Activated B cell treated with CpG ODN at 0.5 μM for 24 hours (primary cell): ENCODE results near the gene PCSK2. TPM values are rescaled to one million over a fixed set of nuclear protein-coding genes. Genes with fewer than 3 reads are reported as not detected.

Experiments
- ATAC-seq: fragments of 200-7000 bp; cut with Tn5 transposase; one replicate; pipeline ENCODE4 v1.10.0; 2021; ENCODE audit warnings: low read depth, mild to moderate bottlenecking, moderate library complexity
- CTCF ChIA-PET: fragments of 350-600 bp; sonication (Branson Sonifier 250); formaldehyde crosslinking; loops from one replicate; lab custom pipeline; 2021; ENCODE audit warnings: antibody characterized with exemption; lab: Charles Lee
- POLR2A ChIA-PET: fragments of 350-600 bp; sonication (Branson Sonifier 250); formaldehyde crosslinking; loops from one replicate; lab custom pipeline; 2021; ENCODE audit warnings: antibody characterized with exemption; lab: Charles Lee
- DNase-seq: peaks from one replicate; pipeline ENCODE4 v3.0.0; 2022
- H3K27ac Mint-ChIP-seq: one replicate; pipeline ENCODE4 v1.8.0; 2020; ENCODE audit warnings: mixed read lengths
- H3K27me3 Mint-ChIP-seq: one replicate; pipeline ENCODE4 v1.8.0; 2021; ENCODE audit warnings: mixed read lengths
- H3K36me3 Mint-ChIP-seq: one replicate; pipeline ENCODE4 v1.8.0; 2021; ENCODE audit warnings: low read depth, mixed read lengths
- H3K4me1 Mint-ChIP-seq: one replicate; pipeline ENCODE4 v1.8.0; 2021; ENCODE audit warnings: mixed read lengths
- H3K4me3 Mint-ChIP-seq: one replicate; pipeline ENCODE4 v1.8.0; 2020; ENCODE audit warnings: mild to moderate bottlenecking, mixed read lengths
- H3K9me3 Mint-ChIP-seq: one replicate; pipeline ENCODE4 v1.8.0; 2020; ENCODE audit warnings: mixed read lengths
- intact Hi-C: fragments of 100-400 bp; cut with micrococcal nuclease; formaldehyde crosslinking; loops from one replicate; pipeline ENCODE4 v1.15.1; 2024
- total RNA-seq: library from RNA; stranded (reverse); gene quantifications from 2 replicates; pipeline ENCODE4 v1.2.3, GENCODE V29; 2022
- TF ChIP-seq, protein P1 (sequence below): fragments of 200-600 bp; IDR thresholded peaks from one replicate; pipeline ENCODE4 v1.8.0; 2022; ENCODE audit warnings: antibody characterized with exemption, mild to moderate bottlenecking

Gene PCSK2
- total RNA-seq, 1 donor from 2014 or later = not detected

DNA sequence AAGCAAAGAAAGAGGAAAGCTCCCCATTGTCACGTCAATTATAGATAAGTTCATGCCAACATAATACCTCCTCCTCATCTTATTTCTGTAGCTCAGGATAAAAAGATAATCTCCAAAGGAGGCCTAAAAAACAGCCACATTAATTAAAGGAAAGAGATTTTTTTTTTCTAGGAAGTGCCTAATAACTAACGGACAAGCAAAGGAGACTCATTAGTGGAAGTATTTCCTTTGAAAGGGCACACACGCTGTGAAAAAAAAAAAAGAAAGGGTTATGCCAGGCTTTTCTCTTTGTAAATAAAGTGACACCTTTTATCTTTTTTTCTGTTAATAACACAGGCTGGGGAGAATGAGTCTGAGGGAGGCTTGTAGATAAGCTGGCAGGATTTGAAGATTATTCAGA lies 55.7 kb downstream of the PCSK2 start:
- POLR2A ChIA-PET = no interaction called here

DNA sequence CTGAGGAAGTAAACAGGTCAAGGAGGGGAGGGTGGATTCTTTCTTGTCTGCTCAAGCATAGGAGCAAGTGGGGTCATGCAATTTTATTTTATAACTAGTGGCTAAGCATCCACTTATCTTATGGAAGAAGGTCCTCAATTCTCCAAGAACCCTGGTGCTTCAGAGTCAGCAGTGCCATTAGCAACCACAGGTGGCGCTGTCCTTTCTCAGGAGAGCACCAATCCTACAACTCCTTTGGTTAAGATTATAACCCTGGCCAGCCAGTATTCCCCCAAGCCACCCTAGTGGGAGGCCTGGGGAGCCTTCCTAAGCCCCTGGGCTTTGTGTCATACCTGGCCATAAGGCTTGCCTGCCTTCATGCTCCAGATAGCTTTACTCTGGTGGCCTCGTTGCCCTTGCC lies 60.7 kb downstream of the PCSK2 start:
- Mint-ChIP-seq H3K27ac (no peak overlapping the region), H3K4me1 (no peaks in the 10 kb centered on the region), H3K4me3 (no peak overlapping the region), H3K27me3 (no peaks in the 10 kb centered on the region), H3K36me3 (no peaks in the 10 kb centered on the region), H3K9me3 (no peaks in the 10 kb centered on the region)
- ATAC-seq = no peak
- intact Hi-C loops = no loop called here
- ChIA-PET CTCF (no interaction called here), POLR2A (no interaction called here)
- TF ChIP-seq, protein P1, sequence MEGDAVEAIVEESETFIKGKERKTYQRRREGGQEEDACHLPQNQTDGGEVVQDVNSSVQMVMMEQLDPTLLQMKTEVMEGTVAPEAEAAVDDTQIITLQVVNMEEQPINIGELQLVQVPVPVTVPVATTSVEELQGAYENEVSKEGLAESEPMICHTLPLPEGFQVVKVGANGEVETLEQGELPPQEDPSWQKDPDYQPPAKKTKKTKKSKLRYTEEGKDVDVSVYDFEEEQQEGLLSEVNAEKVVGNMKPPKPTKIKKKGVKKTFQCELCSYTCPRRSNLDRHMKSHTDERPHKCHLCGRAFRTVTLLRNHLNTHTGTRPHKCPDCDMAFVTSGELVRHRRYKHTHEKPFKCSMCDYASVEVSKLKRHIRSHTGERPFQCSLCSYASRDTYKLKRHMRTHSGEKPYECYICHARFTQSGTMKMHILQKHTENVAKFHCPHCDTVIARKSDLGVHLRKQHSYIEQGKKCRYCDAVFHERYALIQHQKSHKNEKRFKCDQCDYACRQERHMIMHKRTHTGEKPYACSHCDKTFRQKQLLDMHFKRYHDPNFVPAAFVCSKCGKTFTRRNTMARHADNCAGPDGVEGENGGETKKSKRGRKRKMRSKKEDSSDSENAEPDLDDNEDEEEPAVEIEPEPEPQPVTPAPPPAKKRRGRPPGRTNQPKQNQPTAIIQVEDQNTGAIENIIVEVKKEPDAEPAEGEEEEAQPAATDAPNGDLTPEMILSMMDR = no peak
- no peak for DNase-seq

More for the DNA sequence above, 55.7 kb downstream of the PCSK2 start:
- Mint-ChIP-seq H3K4me3 (no peak overlapping the region), H3K9me3 (no peaks in the 10 kb centered on the region), H3K4me1 (no peaks in the 10 kb centered on the region), H3K36me3 (no peaks in the 10 kb centered on the region), H3K27me3 (no peaks in the 10 kb centered on the region), H3K27ac (no peak overlapping the region)
- no peak for ATAC-seq
- CTCF ChIA-PET = no interaction called here
- no peak for DNase-seq
- TF ChIP-seq, protein P1 = no peak
- intact Hi-C loops = no loop called here

DNA sequence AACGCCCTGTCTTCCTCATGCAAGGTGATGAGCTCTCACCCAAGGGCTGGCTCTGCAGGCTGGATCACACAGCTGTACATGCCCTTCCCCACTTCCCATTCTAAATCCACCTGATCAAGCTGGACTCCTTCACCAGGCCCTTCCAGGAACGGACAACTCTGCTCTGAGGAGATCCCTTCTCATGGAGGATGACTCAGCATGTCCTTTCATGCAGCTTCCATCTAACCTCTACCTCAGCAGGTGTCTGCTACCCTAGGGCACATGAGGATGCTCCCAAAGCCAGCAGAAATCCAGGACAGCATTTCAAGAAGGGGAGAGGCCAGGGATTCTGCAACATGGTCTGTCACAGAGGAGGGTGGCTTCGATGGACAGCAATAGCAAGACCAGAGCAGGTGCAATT lies 61.2 kb downstream of the PCSK2 start:
- no peak for ATAC-seq

DNA sequence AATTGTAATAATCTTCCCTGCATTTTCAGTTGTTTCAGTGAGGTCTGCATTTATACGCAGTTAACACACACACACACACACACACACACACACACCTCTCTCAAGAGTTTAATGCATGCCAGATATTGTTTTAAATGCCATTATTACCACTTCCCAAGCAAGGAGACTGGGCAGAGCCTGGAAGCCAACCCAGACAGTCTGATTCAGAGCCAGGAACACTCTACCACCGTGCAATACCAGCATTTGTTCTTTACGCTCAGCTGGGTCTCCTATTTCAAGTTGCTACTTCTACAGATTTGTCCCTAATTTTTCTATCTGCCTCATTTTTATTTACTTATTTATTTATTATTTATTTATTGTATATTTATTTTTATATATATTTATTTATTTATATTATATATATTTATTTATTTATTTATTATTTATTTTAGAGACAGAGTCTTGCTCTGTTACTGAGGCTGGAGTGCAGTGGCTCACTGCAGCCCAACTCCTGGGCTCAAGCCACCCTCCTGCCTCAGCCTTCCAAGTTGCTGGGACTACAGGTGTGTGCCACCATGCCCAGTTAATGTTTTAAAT lies 68.4 kb downstream of the PCSK2 start:
- ATAC-seq (no peak), DNase-seq (no peak)
- Mint-ChIP-seq H3K4me1 (no peaks in the 10 kb centered on the region), H3K27ac (no peak overlapping the region), H3K9me3 (no peaks in the 10 kb centered on the region), H3K36me3 (no peaks in the 10 kb centered on the region), H3K4me3 (no peak overlapping the region), H3K27me3 (no peaks in the 10 kb centered on the region)
- intact Hi-C loops = no loop called here
- POLR2A ChIA-PET = no interaction called here
- CTCF ChIA-PET = no interaction called here
- TF ChIP-seq, protein P1 = no peak

More for the DNA sequence above, 61.2 kb downstream of the PCSK2 start:
- H3K9me3 Mint-ChIP-seq = no peaks in the 10 kb centered on the region
- no peaks in the 10 kb centered on the region for H3K4me1 Mint-ChIP-seq
- POLR2A ChIA-PET = no interaction called here
- H3K4me3 Mint-ChIP-seq = no peak overlapping the region
- CTCF ChIA-PET = no interaction called here
- no peaks in the 10 kb centered on the region for H3K36me3 Mint-ChIP-seq
- DNase-seq = no peak
- TF ChIP-seq, protein P1 = no peak
- intact Hi-C loops = no loop called here
- no peaks in the 10 kb centered on the region for H3K27me3 Mint-ChIP-seq
- no peak overlapping the region for H3K27ac Mint-ChIP-seq

DNA sequence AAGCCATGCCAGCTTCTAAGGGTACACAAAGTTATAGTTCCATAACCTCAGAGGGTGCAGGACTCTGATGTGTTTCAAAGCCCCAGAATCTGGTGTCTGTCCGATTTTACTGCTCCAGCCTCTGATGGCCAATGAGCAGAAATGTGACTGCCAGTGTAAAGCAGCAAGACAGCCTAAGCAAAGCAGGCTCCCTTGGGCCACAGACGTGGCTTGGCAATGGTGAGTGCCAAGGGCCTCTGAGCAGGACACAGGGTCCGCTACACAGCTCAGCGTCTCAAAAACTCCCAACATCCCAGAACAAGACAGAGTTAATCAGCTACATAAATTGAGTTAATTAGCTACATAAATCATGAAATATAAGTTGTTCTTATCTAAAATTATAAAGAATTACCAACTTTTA lies 69.2 kb downstream of the PCSK2 start:
- Mint-ChIP-seq H3K4me3 (no peak overlapping the region), H3K36me3 (no peaks in the 10 kb centered on the region), H3K27ac (no peak overlapping the region), H3K4me1 (no peaks in the 10 kb centered on the region), H3K9me3 (no peaks in the 10 kb centered on the region), H3K27me3 (no peaks in the 10 kb centered on the region)
- TF ChIP-seq, protein P1 = no peak
- intact Hi-C loops = no loop called here
- ChIA-PET POLR2A (no interaction called here), CTCF (no interaction called here)
- no peak for DNase-seq
- ATAC-seq = no peak
